Measurements from ENCODE around the gene SMIM32.

The SMIM32 gene

GRCh38 chr5:136210259-136210658 is 17.3 kb upstream of the SMIM32 start:
- no peak for TF ChIP-seq CTCF (conservative IDR thresholded peaks at IDR 0.05; ENCODE audit: control insufficient read depth, insufficient read depth, low read depth, low read length)
- no peak for DNase-seq (ENCODE audit: low read depth)
- no peak overlapping the region for H3K4me3 ChIP-seq (ENCODE audit: control insufficient read depth, low read depth, low read length)

- DNase-seq (ENCODE audit: low read depth) = no peak
- no peak for TF ChIP-seq CTCF (conservative IDR thresholded peaks at IDR 0.05; ENCODE audit: control insufficient read depth, insufficient read depth, low read depth, low read length)
- H3K4me3 ChIP-seq (ENCODE audit: control insufficient read depth, low read depth, low read length) = no peak overlapping the region
Observed at GRCh38 chr5:136209346-136209910, 16.5 kb upstream of the SMIM32 start.

- H3K4me3 ChIP-seq (ENCODE audit: control insufficient read depth, low read depth, low read length) = no peak overlapping the region
- no peak for DNase-seq (ENCODE audit: low read depth)
- no peak for TF ChIP-seq CTCF (conservative IDR thresholded peaks at IDR 0.05; ENCODE audit: control insufficient read depth, insufficient read depth, low read depth, low read length)
Observed at GRCh38 chr5:136208916-136209315, 16.0 kb upstream of the SMIM32 start.

GRCh38 chr5:136207631-136208030 is 14.7 kb upstream of the SMIM32 start:
- no peak for TF ChIP-seq CTCF (conservative IDR thresholded peaks at IDR 0.05; ENCODE audit: control insufficient read depth, insufficient read depth, low read depth, low read length)

GRCh38 chr5:136206361-136206760 is 13.4 kb upstream of the SMIM32 start:
- DNase-seq (ENCODE audit: low read depth) = no peak
- no peak for TF ChIP-seq CTCF (conservative IDR thresholded peaks at IDR 0.05; ENCODE audit: control insufficient read depth, insufficient read depth, low read depth, low read length)
- no peak overlapping the region for H3K4me3 ChIP-seq (ENCODE audit: control insufficient read depth, low read depth, low read length)

More at GRCh38 chr5:136207631-136208030, 14.7 kb upstream of the SMIM32 start:
- no peak overlapping the region for H3K4me3 ChIP-seq (ENCODE audit: control insufficient read depth, low read depth, low read length)
- DNase-seq (ENCODE audit: low read depth) = no peak

GRCh38 chr5:136205941-136206340 is 13.0 kb upstream of the SMIM32 start:
- TF ChIP-seq CTCF (conservative IDR thresholded peaks at IDR 0.05; ENCODE audit: control insufficient read depth, insufficient read depth, low read depth, low read length) = no peak
- DNase-seq (ENCODE audit: low read depth) = no peak

More at GRCh38 chr5:136205941-136206340, 13.0 kb upstream of the SMIM32 start:
- H3K4me3 ChIP-seq (ENCODE audit: control insufficient read depth, low read depth, low read length) = no peak overlapping the region
